GM23338 (cell line): Measurements from ENCODE around the gene KRT85. TPM values are rescaled to one million over a fixed set of nuclear protein-coding genes. Genes with fewer than 3 reads are reported as not detected.

ENCODE experiments used
- ATAC-seq: fragments of 200-7000 bp; cut with Tn5 transposase; 3 replicates; pipeline ENCODE4 v1.9.1; 2020
- DNase-seq: peaks from one replicate; pipeline ENCODE4 v3.0.0-alpha.2; 2015; ENCODE audit warnings: low spot score
- H2AFZ ChIP-seq: fragments of 200-600 bp; sonication (generic); 2 replicates; pipeline ENCODE4 v1.8.0; 2016; ENCODE audit warnings: antibody characterized with exemption, mild to moderate bottlenecking, moderate library complexity
- H3F3A ChIP-seq: fragments of 200-600 bp; sonication (generic); replicated peaks from 2 replicates; pipeline ENCODE4 v1.8.0; 2017; ENCODE audit warnings: antibody characterized with exemption, mixed run types, low read depth
- H3K27ac ChIP-seq: fragments of 200-600 bp; sonication (generic); 2 replicates; pipeline ENCODE4 v1.6.1; 2016; ENCODE audit warnings: low read depth
- H3K27me3 ChIP-seq: fragments of 200-600 bp; sonication (generic); 2 replicates; pipeline ENCODE4 v1.8.0; 2016; ENCODE audit warnings: mild to moderate bottlenecking, mixed run types, moderate library complexity; ENCODE audit not compliant: insufficient read depth
- H3K36me3 ChIP-seq: fragments of 200-600 bp; sonication (generic); 2 replicates; pipeline ENCODE4 v1.8.0; 2016; ENCODE audit warnings: mild to moderate bottlenecking; ENCODE audit not compliant: insufficient read depth
- H3K4me1 ChIP-seq: fragments of 200-600 bp; sonication (generic); 2 replicates; pipeline ENCODE4 v1.8.0; 2016; ENCODE audit warnings: mild to moderate bottlenecking, moderate library complexity; ENCODE audit not compliant: insufficient read depth
- H3K4me2 ChIP-seq: fragments of 200-600 bp; sonication (generic); 2 replicates; pipeline ENCODE4 v1.7.1; 2017; ENCODE audit warnings: mixed run types
- H3K4me3 ChIP-seq: fragments of 200-600 bp; sonication (generic); 2 replicates; pipeline ENCODE4 v1.6.1; 2016; ENCODE audit warnings: mixed run types
- H3K79me2 ChIP-seq: fragments of 200-600 bp; sonication (generic); replicated peaks from 2 replicates; pipeline ENCODE4 v1.8.0; 2017; ENCODE audit warnings: mild to moderate bottlenecking; ENCODE audit not compliant: insufficient read depth
- H3K9me2 ChIP-seq: fragments of 200-600 bp; sonication (generic); 2 replicates; pipeline ENCODE4 v1.8.0; 2017; ENCODE audit not compliant: insufficient read depth
- H4K20me1 ChIP-seq: fragments of 200-600 bp; sonication (generic); replicated peaks from 2 replicates; pipeline ENCODE4 v1.8.0; 2017; ENCODE audit warnings: mild to moderate bottlenecking; ENCODE audit not compliant: insufficient read depth
- H3K27ac Mint-ChIP-seq: 2 replicates; pipeline ENCODE4 v1.8.0; 2020; ENCODE audit warnings: inconsistent platforms, mild to moderate bottlenecking, moderate library complexity, mixed read lengths
- H3K27me3 Mint-ChIP-seq: 3 replicates; pipeline ENCODE4 v1.8.0; 2022; ENCODE audit warnings: low read depth, mild to moderate bottlenecking, moderate library complexity, mixed read lengths, inconsistent platforms; ENCODE audit not compliant: insufficient read depth, poor library complexity
- H3K36me3 Mint-ChIP-seq: 3 replicates; pipeline ENCODE4 v1.8.0; 2021; ENCODE audit warnings: low read depth, mild to moderate bottlenecking, inconsistent platforms, moderate library complexity, mixed read lengths
- H3K4me1 Mint-ChIP-seq: 3 replicates; pipeline ENCODE4 v1.8.0; 2020; ENCODE audit warnings: mild to moderate bottlenecking, inconsistent platforms, mixed read lengths
- H3K4me3 Mint-ChIP-seq: 3 replicates; pipeline ENCODE4 v1.8.0; 2021; ENCODE audit warnings: moderate library complexity, mild to moderate bottlenecking, inconsistent platforms, mixed read lengths
- H3K9me3 Mint-ChIP-seq: 3 replicates; pipeline ENCODE4 v1.8.0; 2020; ENCODE audit warnings: moderate library complexity, mild to moderate bottlenecking, inconsistent platforms, mixed read lengths
- CREB1 ChIP-seq: fragments of 250-450 bp; sonication (Bioruptor Pico); IDR thresholded peaks from 2 replicates; pipeline ENCODE4 v1.5.0; 2020; ENCODE audit warnings: low read depth, mild to moderate bottlenecking, moderate library complexity
- CTCF ChIP-seq, 2 experiments: fragments of 200-600 bp in 1 of 2; sonication (generic) in 1 of 2; conservative IDR thresholded peaks; 2 replicates each; pipeline versions ENCODE4 v1.5.1 to v1.6.1; 2016 to 2017; ENCODE audit warnings: antibody characterized with exemption in 2 of 2, low read depth in 2 of 2, mild to moderate bottlenecking in 2 of 2, moderate library complexity in 1 of 2
- ETS1 ChIP-seq: IDR thresholded peaks from 2 replicates; pipeline ENCODE4 v1.6.1; 2016; ENCODE audit warnings: antibody characterized with exemption
- EZH2 ChIP-seq: fragments of 200-600 bp; sonication (generic); IDR thresholded peaks from one replicate; pipeline ENCODE4 v1.8.0; 2017; ENCODE audit warnings: antibody characterized with exemption, mild to moderate bottlenecking, low read depth; ENCODE audit not compliant: unreplicated experiment
- EZH2phosphoT487 ChIP-seq: fragments of 200-600 bp; sonication (generic); IDR thresholded peaks from one replicate; pipeline ENCODE4 v1.8.1; 2018; ENCODE audit warnings: antibody characterized with exemption; ENCODE audit not compliant: unreplicated experiment
- JUNB ChIP-seq: IDR thresholded peaks from one replicate; pipeline ENCODE4 v1.6.1; 2016; ENCODE audit warnings: antibody characterized with exemption; ENCODE audit not compliant: unreplicated experiment
- NANOG ChIP-seq: IDR thresholded peaks from 2 replicates; pipeline ENCODE4 v1.6.1; 2016; ENCODE audit warnings: antibody characterized with exemption, borderline replicate concordance
- POLR2AphosphoS5 ChIP-seq: IDR thresholded peaks from 2 replicates; pipeline ENCODE4 v1.6.1; 2016; ENCODE audit warnings: antibody characterized with exemption, low read depth
- REST ChIP-seq: IDR thresholded peaks from one replicate; pipeline ENCODE4 v1.6.1; 2018; ENCODE audit warnings: antibody characterized with exemption; ENCODE audit not compliant: unreplicated experiment
- STAT1 ChIP-seq: IDR thresholded peaks from one replicate; pipeline ENCODE4 v1.6.1; 2016; ENCODE audit warnings: antibody characterized with exemption; ENCODE audit not compliant: unreplicated experiment
- ZNF114 ChIP-seq: fragments of 250-450 bp; sonication (Bioruptor Pico); IDR thresholded peaks from 2 replicates; pipeline ENCODE4 v1.5.0; 2020; ENCODE audit warnings: mild to moderate bottlenecking, moderate library complexity
- ZNF331 ChIP-seq: fragments of 250-450 bp; sonication (Bioruptor Pico); IDR thresholded peaks from 2 replicates; pipeline ENCODE4 v1.5.0; 2020; ENCODE audit warnings: low read depth, mild to moderate bottlenecking, moderate library complexity
- polyA plus RNA-seq: library from polyadenylated mRNA; unstranded; fragments of >200 nt; fragmentation: Nextera tagmentation; extraction: Ambion mirVana; gene quantifications from 2 replicates; pipeline ENCODE4 v1.2.1, GENCODE V29; 2016
- total RNA-seq: library from RNA; depleted of rRNA; stranded (reverse); fragments of >200 nt; shearing (Covaris generic); gene quantifications from 2 replicates; pipeline ENCODE4 v1.2.3, GENCODE V29; 2014
- TF ChIP-seq, protein P1 (sequence below): fragments of 250-450 bp; sonication (Bioruptor Pico); IDR thresholded peaks from 2 replicates; pipeline ENCODE4 v1.5.0; 2020; ENCODE audit warnings: mild to moderate bottlenecking, moderate library complexity

Gene KRT85
- total and polyA plus RNA-seq, 2 experiments from 2014 or later: not detected

GRCh38 chr12:52369809-52370208 lies 2.5 kb upstream of the KRT85 start:
- TF ChIP-seq POLR2AphosphoS5: no peak
- TF ChIP-seq EZH2: no peak
- no peak for TF ChIP-seq JUNB
- no peak for TF ChIP-seq CTCF (conservative IDR thresholded peaks at IDR 0.05; ENCODE audit: low read depth in 2 of 2)
- TF ChIP-seq, protein P1, sequence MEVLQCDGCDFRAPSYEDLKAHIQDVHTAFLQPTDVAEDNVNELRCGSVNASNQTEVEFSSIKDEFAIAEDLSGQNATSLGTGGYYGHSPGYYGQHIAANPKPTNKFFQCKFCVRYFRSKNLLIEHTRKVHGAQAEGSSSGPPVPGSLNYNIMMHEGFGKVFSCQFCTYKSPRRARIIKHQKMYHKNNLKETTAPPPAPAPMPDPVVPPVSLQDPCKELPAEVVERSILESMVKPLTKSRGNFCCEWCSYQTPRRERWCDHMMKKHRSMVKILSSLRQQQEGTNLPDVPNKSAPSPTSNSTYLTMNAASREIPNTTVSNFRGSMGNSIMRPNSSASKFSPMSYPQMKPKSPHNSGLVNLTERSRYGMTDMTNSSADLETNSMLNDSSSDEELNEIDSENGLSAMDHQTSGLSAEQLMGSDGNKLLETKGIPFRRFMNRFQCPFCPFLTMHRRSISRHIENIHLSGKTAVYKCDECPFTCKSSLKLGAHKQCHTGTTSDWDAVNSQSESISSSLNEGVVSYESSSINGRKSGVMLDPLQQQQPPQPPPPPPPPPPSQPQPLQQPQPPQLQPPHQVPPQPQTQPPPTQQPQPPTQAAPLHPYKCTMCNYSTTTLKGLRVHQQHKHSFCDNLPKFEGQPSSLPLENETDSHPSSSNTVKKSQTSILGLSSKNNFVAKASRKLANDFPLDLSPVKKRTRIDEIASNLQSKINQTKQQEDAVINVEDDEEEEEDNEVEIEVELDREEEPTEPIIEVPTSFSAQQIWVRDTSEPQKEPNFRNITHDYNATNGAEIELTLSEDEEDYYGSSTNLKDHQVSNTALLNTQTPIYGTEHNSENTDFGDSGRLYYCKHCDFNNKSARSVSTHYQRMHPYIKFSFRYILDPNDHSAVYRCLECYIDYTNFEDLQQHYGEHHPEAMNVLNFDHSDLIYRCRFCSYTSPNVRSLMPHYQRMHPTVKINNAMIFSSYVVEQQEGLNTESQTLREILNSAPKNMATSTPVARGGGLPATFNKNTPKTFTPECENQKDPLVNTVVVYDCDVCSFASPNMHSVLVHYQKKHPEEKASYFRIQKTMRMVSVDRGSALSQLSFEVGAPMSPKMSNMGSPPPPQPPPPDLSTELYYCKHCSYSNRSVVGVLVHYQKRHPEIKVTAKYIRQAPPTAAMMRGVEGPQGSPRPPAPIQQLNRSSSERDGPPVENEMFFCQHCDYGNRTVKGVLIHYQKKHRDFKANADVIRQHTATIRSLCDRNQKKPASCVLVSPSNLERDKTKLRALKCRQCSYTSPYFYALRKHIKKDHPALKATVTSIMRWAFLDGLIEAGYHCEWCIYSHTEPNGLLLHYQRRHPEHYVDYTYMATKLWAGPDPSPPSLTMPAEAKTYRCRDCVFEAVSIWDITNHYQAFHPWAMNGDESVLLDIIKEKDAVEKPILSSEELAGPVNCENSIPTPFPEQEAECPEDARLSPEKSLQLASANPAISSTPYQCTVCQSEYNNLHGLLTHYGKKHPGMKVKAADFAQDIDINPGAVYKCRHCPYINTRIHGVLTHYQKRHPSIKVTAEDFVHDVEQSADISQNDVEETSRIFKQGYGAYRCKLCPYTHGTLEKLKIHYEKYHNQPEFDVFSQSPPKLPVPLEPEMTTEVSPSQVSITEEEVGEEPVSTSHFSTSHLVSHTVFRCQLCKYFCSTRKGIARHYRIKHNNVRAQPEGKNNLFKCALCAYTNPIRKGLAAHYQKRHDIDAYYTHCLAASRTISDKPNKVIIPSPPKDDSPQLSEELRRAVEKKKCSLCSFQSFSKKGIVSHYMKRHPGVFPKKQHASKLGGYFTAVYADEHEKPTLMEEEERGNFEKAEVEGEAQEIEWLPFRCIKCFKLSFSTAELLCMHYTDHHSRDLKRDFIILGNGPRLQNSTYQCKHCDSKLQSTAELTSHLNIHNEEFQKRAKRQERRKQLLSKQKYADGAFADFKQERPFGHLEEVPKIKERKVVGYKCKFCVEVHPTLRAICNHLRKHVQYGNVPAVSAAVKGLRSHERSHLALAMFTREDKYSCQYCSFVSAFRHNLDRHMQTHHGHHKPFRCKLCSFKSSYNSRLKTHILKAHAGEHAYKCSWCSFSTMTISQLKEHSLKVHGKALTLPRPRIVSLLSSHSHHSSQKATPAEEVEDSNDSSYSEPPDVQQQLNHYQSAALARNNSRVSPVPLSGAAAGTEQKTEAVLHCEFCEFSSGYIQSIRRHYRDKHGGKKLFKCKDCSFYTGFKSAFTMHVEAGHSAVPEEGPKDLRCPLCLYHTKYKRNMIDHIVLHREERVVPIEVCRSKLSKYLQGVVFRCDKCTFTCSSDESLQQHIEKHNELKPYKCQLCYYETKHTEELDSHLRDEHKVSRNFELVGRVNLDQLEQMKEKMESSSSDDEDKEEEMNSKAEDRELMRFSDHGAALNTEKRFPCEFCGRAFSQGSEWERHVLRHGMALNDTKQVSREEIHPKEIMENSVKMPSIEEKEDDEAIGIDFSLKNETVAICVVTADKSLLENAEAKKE (CRISPR knock-in tag): no peak
- no peak for TF ChIP-seq ETS1
- TF ChIP-seq REST: no peak
- TF ChIP-seq NANOG: no peak
- no peak for TF ChIP-seq EZH2phosphoT487
- TF ChIP-seq ZNF114 (CRISPR knock-in tag): no peak
- no peak for TF ChIP-seq CREB1 (CRISPR knock-in tag)
- no peak for TF ChIP-seq ZNF331 (CRISPR knock-in tag)
- no peak for TF ChIP-seq STAT1
- no peak overlapping the region for H3K27ac Mint-ChIP-seq

More at GRCh38 chr12:52369809-52370208, 2.5 kb upstream of the KRT85 start:
- Histone ChIP-seq H3F3A (no peaks in the 10 kb centered on the region), H2AFZ (no peak overlapping the region), H3K36me3 (no peaks in the 10 kb centered on the region), H3K27ac (no peak overlapping the region), H3K9me2 (no peaks in the 10 kb centered on the region), H3K4me2 (no peak overlapping the region), H3K4me3 (no peak overlapping the region), H3K4me1 (no peaks in the 10 kb centered on the region), H3K79me2 (no peaks in the 10 kb centered on the region), H4K20me1 (no peaks in the 10 kb centered on the region), H3K27me3 (no peaks in the 10 kb centered on the region)
- ATAC-seq (no peak), DNase-seq (no peak)
- H3K4me1 Mint-ChIP-seq: peaks cover 3% of the 10 kb centered on the region; the same call in 1 of the 3 replicates
- H3K27me3 Mint-ChIP-seq: peaks cover 4% of the 10 kb centered on the region
- H3K4me3 Mint-ChIP-seq: no peak overlapping the region
- H3K9me3 Mint-ChIP-seq: no peaks in the 10 kb centered on the region
- no peaks in the 10 kb centered on the region; the same call in 2 of the 3 replicates for H3K36me3 Mint-ChIP-seq
